ENCODE data around the gene CTAG1B.

DNA sequence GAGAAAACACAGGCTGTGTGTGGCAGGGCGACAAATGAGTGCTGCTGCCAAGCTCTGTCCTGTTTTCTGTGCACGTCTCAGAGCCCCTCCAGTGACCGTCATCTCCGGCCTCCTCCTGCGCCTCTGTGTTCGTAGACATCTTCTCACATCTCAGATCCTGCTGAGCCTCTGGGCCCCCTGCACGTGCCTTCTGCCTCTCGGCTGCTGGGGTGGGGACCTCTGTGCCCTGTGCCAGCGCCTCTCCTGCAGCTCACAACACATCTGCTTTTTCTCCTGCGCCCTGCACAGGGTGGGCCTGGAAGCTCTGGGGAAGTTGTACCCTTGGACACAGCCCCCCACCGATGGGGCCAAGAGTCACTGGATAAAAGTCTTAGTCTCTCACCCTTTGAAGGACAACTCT lies 36.7 kb upstream of the CTAG1B start:
- TF ChIP-seq CTCF (IDR thresholded peaks at IDR 0.05), result no peak
- TF ChIP-seq POLR2A (IDR thresholded peaks at IDR 0.05), result no peak
- no peak for TF ChIP-seq EP300 (IDR thresholded peaks at IDR 0.05)
- no peak for TF ChIP-seq POLR2AphosphoS5 (IDR thresholded peaks at IDR 0.05)
